Type B pancreatic cell (in vitro differentiated cells): ENCODE measurements around the gene IL32. TPM values are rescaled to one million over a fixed set of nuclear protein-coding genes. Genes with fewer than 3 reads are reported as not detected.
A peak's percentile ranks its signal among the peaks of the same experiment; 100 is the strongest.

Experiments
- DNase-seq: peaks from one replicate; pipeline ENCODE4 v3.0.0; 2021; ENCODE audit warnings: mixed read lengths; ENCODE audit not compliant: unreplicated experiment; ENCODE audit errors: extremely low spot score
- H3K27ac Mint-ChIP-seq: 2 replicates; pipeline ENCODE4 v1.8.0; 2021; ENCODE audit warnings: mild to moderate bottlenecking, mixed read lengths
- H3K27me3 Mint-ChIP-seq: 2 replicates; pipeline ENCODE4 v1.8.0; 2021; ENCODE audit warnings: mixed read lengths
- H3K36me3 Mint-ChIP-seq: 2 replicates; pipeline ENCODE4 v1.8.0; 2021; ENCODE audit warnings: mixed read lengths
- H3K4me1 Mint-ChIP-seq: one replicate; pipeline ENCODE4 v1.8.0; 2021; ENCODE audit warnings: mixed read lengths; ENCODE audit not compliant: unreplicated experiment
- H3K4me3 Mint-ChIP-seq: 2 replicates; pipeline ENCODE4 v1.8.0; 2021; ENCODE audit warnings: mild to moderate bottlenecking, mixed read lengths
- H3K9me3 Mint-ChIP-seq: 2 replicates; pipeline ENCODE4 v1.8.0; 2021; ENCODE audit warnings: mixed read lengths
- CTCF ChIP-seq: fragments of 200-600 bp; sonication (generic); conservative IDR thresholded peaks from 2 replicates; pipeline ENCODE4 v1.5.0; 2021; ENCODE audit warnings: antibody characterized with exemption, mild to moderate bottlenecking
- total RNA-seq: library from RNA; stranded (reverse); gene quantifications from 2 replicates; pipeline ENCODE4 v1.2.1, GENCODE V29; 2021; ENCODE audit warnings: low replicate concordance

The IL32 gene
- total RNA-seq, 1 donor from 2014 or later: 12.7 TPM

GRCh38 chr16:3084491-3084890 lies 19.1 kb downstream of the IL32 start:
- Mint-ChIP-seq H3K36me3 (no peaks in the 10 kb centered on the region), H3K4me3 (no peak overlapping the region), H3K4me1 (peaks cover 14% of the 10 kb centered on the region), H3K27ac (no peak overlapping the region), H3K9me3 (no peaks in the 10 kb centered on the region), H3K27me3 (peaks cover 14% of the 10 kb centered on the region)
- TF ChIP-seq CTCF: no peak
- DNase-seq: no peak

DNA sequence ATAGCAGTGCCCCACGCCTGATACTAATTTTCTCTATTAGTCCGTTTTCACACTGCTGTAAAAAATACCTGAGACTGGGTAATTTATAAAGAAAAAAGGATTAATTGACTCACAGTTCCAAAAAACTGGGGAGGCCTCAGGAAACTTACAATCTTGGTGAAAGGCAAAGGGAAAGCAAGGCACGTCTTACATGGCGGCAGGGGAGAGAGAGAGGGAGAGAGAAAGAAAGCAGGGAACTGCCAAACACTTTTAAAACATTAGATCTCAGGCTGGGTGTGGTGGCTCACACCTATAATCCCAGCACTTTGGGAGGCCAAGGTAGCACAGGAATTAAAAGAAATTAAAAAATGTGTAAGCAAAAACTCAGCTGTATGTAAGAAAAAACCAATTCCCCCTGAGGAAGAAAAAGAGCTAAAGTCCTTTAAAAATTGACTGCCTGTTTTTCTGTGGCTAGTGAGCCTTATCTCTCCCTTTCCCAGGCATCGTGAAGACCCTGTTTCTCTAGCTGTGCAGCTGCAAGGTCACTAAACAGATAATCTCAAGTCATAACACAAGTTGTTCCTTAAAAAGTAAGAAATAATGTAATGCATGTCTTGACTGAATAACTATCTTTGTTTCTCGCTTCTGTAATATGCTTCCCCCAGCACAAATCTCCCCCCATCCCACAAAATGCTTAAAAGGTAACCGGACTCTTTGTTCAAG lies 19.7 kb downstream of the IL32 start:
- Mint-ChIP-seq H3K27me3 (peaks cover 7% of the 10 kb centered on the region), H3K4me3 (no peak overlapping the region), H3K36me3 (no peaks in the 10 kb centered on the region), H3K9me3 (no peaks in the 10 kb centered on the region), H3K27ac (no peak overlapping the region), H3K4me1 (peaks cover 14% of the 10 kb centered on the region)
- no peak for TF ChIP-seq CTCF
- DNase-seq: no peak

DNA sequence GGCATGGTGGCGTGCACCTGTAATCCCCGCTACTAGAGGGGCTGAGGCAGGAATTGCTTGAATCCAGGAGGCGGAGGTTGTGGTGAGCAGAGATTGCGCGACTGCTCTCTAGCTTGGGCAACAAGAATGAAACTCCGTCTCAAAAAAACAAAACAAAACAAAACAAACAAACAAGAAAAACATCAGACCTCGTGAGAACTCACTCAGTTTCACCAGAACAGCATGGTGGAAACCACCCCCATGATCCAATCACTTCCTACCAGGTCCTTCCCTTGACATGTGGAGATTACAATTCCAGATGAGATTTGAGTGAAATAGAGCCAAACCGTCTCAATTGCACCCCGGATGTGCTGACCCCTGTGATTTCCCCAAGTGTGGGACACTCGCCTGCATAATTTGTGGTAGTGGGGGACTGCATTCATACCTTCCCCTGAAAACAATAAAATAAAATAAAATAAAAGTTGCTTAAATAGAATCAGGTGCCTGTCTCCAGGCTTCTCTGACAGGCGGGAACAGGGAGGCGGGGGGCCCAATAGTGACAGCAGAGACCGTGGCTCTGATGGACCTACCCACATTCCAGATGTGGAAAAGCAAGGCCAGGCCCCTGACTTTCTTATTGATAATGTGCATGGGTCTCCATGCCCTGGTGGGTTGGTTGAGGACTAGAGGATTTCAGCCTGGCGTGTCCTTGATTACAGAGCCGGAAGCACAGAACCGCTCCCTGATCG lies 20.6 kb downstream of the IL32 start:
- Mint-ChIP-seq H3K9me3 (no peaks in the 10 kb centered on the region), H3K27me3 (no peaks in the 10 kb centered on the region), H3K36me3 (no peaks in the 10 kb centered on the region), H3K4me1 (peaks cover 14% of the 10 kb centered on the region), H3K27ac (no peak overlapping the region), H3K4me3 (no peak overlapping the region)
- DNase-seq: no peak
- TF ChIP-seq CTCF: no peak

DNA sequence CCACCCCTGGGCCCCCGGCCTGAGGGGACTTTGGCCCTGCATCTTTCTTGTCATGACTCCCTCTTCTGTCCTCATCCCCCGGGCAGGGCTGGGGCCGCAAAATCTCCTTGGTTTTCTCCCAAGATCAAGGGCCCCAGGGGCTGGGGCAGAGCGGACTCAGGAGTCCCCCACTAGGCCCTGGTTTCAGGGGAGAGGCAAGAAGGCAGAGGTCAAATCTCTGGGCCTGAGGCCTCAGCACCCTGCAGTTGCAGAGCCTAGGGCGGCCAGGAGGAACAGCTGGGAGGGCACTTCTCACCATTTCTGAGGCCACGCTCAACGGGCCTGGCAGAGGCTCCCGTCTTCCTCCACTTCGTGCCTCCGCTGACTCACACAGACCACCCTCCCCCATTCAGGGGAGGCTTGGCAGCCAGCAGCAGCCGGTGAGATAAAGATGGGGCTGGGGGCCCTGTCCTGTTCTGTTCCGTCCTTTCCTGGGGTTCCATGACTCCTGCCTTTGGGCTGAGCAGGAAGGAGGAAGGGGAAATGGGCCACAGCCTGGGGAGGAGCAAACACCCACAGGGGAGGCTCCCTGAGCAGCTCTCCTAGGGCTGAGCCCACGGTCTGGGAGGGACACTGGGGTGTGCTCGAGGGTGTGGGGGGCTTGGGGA lies 21.3 kb downstream of the IL32 start:
- no peak overlapping the region for H3K27ac Mint-ChIP-seq
- no peaks in the 10 kb centered on the region for H3K27me3 Mint-ChIP-seq
- TF ChIP-seq CTCF: no peak

GRCh38 chr16:3087243-3088235 lies 22.1 kb downstream of the IL32 start:
- H3K36me3 Mint-ChIP-seq: no peaks in the 10 kb centered on the region
- no peaks in the 10 kb centered on the region for H3K9me3 Mint-ChIP-seq
- peaks cover 14% of the 10 kb centered on the region for H3K4me1 Mint-ChIP-seq
- TF ChIP-seq CTCF: peak; percentile 38
- no peak overlapping the region for H3K4me3 Mint-ChIP-seq
- no peak overlapping the region for H3K27ac Mint-ChIP-seq
- DNase-seq: no peak
- no peaks in the 10 kb centered on the region for H3K27me3 Mint-ChIP-seq

More for the DNA sequence above, 21.3 kb downstream of the IL32 start:
- Mint-ChIP-seq H3K9me3 (no peaks in the 10 kb centered on the region), H3K4me1 (peaks cover 14% of the 10 kb centered on the region), H3K36me3 (no peaks in the 10 kb centered on the region), H3K4me3 (no peak overlapping the region)
- no peak for DNase-seq
